ENCODE data around the gene LDAH. TPM values are rescaled to one million over a fixed set of nuclear protein-coding genes. Genes with fewer than 3 reads are reported as not detected.

LDAH gene
- total RNA-seq, 1 experiment from 2014 or later: 17.2 TPM

DNA sequence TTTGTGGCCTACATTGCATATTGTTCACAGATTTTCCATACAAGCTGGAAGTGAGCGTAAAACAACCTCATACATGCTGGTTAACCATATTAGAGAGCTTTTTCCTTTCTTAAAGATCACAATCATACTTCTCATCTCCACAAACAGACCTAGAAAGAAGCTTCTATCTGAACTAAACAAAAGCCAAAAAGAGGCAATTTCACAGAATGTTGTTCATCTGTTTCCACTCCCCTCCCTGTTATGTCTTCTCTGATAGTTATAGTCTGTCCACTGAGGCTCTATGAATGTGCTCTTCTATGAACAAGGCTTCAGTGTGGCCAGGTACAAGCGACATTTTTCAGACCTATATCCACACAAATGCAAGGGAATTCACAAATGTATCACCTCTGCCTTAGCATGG, 63.4 kb downstream of the LDAH start:
- BruUV-seq (replicated peaks): no TSS peak
- POLR2A ChIA-PET: no interaction called here

DNA sequence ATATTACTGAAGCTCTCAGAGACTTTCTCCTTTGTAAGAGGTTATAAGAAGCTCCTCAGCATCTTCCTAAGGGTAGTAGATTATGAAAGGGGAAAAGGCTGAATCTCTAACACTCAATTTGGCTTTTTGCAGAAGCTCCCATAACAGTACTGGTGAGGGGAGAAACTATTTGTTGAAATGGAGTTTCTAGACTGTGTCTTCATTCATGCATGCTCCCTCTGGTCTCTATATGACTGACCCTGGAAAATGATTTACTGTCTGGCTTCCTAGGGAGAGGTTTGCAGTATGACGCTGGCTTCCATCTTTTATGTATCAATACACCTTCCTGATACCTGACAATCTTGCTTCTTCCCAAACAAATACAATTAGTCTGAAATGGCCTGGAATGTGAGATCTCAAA, 63.9 kb downstream of the LDAH start:
- no peaks in the 10 kb centered on the region for H3K4me1 ChIP-seq (ENCODE audit: control insufficient read depth, insufficient read depth, low read length)
- intact Hi-C loops (cut with micrococcal nuclease; ENCODE audit: unreplicated experiment) (no loop called here), in situ Hi-C loops (cut with HindIII; ENCODE audit: low pct_unique_long_range_greater_than_20kb, low sequenced_read_pairs) (no loop called here)
- DNase-seq (ENCODE audit: low read depth, low spot score): no peak
- BruUV-seq (replicated peaks): no TSS peak
- ChIA-PET CTCF (no interaction called here), POLR2A (no interaction called here)
- no peaks in the 10 kb centered on the region for H3K27me3 ChIP-seq (ENCODE audit: control insufficient read depth, insufficient read depth, low read length)
- H3K27ac ChIP-seq (ENCODE audit: low read length): no peak overlapping the region
- H3K9me3 ChIP-seq (ENCODE audit: control insufficient read depth, insufficient read depth, low read depth, low read length): no peaks in the 10 kb centered on the region
- ATAC-seq: no peak
- no peak for TF ChIP-seq POLR2AphosphoS5 (IDR thresholded peaks at IDR 0.05; ENCODE audit: low read depth, low read length)
- no peak for TF ChIP-seq TCF7L2 (IDR thresholded peaks at IDR 0.05; ENCODE audit: low read depth, low read length)
- TF ChIP-seq, protein P1, sequence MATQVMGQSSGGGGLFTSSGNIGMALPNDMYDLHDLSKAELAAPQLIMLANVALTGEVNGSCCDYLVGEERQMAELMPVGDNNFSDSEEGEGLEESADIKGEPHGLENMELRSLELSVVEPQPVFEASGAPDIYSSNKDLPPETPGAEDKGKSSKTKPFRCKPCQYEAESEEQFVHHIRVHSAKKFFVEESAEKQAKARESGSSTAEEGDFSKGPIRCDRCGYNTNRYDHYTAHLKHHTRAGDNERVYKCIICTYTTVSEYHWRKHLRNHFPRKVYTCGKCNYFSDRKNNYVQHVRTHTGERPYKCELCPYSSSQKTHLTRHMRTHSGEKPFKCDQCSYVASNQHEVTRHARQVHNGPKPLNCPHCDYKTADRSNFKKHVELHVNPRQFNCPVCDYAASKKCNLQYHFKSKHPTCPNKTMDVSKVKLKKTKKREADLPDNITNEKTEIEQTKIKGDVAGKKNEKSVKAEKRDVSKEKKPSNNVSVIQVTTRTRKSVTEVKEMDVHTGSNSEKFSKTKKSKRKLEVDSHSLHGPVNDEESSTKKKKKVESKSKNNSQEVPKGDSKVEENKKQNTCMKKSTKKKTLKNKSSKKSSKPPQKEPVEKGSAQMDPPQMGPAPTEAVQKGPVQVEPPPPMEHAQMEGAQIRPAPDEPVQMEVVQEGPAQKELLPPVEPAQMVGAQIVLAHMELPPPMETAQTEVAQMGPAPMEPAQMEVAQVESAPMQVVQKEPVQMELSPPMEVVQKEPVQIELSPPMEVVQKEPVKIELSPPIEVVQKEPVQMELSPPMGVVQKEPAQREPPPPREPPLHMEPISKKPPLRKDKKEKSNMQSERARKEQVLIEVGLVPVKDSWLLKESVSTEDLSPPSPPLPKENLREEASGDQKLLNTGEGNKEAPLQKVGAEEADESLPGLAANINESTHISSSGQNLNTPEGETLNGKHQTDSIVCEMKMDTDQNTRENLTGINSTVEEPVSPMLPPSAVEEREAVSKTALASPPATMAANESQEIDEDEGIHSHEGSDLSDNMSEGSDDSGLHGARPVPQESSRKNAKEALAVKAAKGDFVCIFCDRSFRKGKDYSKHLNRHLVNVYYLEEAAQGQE (IDR thresholded peaks at IDR 0.05; ENCODE audit: insufficient read depth in 1 of 2, low read depth in 2 of 2, low read length in 1 of 2): no peak
- TF ChIP-seq, protein P2, sequence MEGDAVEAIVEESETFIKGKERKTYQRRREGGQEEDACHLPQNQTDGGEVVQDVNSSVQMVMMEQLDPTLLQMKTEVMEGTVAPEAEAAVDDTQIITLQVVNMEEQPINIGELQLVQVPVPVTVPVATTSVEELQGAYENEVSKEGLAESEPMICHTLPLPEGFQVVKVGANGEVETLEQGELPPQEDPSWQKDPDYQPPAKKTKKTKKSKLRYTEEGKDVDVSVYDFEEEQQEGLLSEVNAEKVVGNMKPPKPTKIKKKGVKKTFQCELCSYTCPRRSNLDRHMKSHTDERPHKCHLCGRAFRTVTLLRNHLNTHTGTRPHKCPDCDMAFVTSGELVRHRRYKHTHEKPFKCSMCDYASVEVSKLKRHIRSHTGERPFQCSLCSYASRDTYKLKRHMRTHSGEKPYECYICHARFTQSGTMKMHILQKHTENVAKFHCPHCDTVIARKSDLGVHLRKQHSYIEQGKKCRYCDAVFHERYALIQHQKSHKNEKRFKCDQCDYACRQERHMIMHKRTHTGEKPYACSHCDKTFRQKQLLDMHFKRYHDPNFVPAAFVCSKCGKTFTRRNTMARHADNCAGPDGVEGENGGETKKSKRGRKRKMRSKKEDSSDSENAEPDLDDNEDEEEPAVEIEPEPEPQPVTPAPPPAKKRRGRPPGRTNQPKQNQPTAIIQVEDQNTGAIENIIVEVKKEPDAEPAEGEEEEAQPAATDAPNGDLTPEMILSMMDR (IDR thresholded peaks at IDR 0.05): no peak
- no peak for TF ChIP-seq SIN3A (IDR thresholded peaks at IDR 0.05; ENCODE audit: borderline replicate concordance, insufficient read depth, low read depth, low read length)
- H3K36me3 ChIP-seq (ENCODE audit: control insufficient read depth, insufficient read depth, low read length): no peaks in the 10 kb centered on the region; the same call in 1 of the 2 replicates
- no peak overlapping the region for H3K4me3 ChIP-seq (ENCODE audit: low read depth in 2 of 2, low read length in 2 of 2)

More for the DNA sequence above, 63.4 kb downstream of the LDAH start:
- intact Hi-C loops (cut with micrococcal nuclease; ENCODE audit: unreplicated experiment): no loop called here
- Histone ChIP-seq H3K9me3 (ENCODE audit: control insufficient read depth, insufficient read depth, low read depth, low read length) (no peaks in the 10 kb centered on the region), H3K4me1 (ENCODE audit: control insufficient read depth, insufficient read depth, low read length) (no peaks in the 10 kb centered on the region), H3K27me3 (ENCODE audit: control insufficient read depth, insufficient read depth, low read length) (no peaks in the 10 kb centered on the region), H3K27ac (ENCODE audit: low read length) (no peak overlapping the region), H3K36me3 (ENCODE audit: control insufficient read depth, insufficient read depth, low read length) (no peaks in the 10 kb centered on the region; the same call in 1 of the 2 replicates), H3K4me3 (ENCODE audit: low read depth in 2 of 2, low read length in 2 of 2) (no peak overlapping the region)
- in situ Hi-C loops (cut with HindIII; ENCODE audit: low pct_unique_long_range_greater_than_20kb, low sequenced_read_pairs): no loop called here
- ATAC-seq (no peak), DNase-seq (ENCODE audit: low read depth, low spot score) (no peak)
- TF ChIP-seq, protein P1 (IDR thresholded peaks at IDR 0.05; ENCODE audit: insufficient read depth in 1 of 2, low read depth in 2 of 2, low read length in 1 of 2): no peak
- TF ChIP-seq SIN3A (IDR thresholded peaks at IDR 0.05; ENCODE audit: borderline replicate concordance, insufficient read depth, low read depth, low read length): no peak
- CTCF ChIA-PET: no interaction called here

All from Panc1 (cell line).